Neutrophil (primary cell): Measurements from ENCODE around the gene VAV3.

ENCODE experiments used
- H3K27ac ChIP-seq: fragments of 200-600 bp; sonication (generic); 2 replicates; pipeline ENCODE4 v1.5.1; 2016; ENCODE audit warnings: mild to moderate bottlenecking, moderate library complexity
- H3K27me3 ChIP-seq: fragments of 200-600 bp; sonication (generic); 2 replicates; pipeline ENCODE4 v1.6.0; 2016; ENCODE audit warnings: mild to moderate bottlenecking
- H3K36me3 ChIP-seq: fragments of 200-600 bp; sonication (generic); 2 replicates; pipeline ENCODE4 v1.5.1; 2017
- H3K4me1 ChIP-seq, 2 experiments: fragments of 200-600 bp in 1 of 2; sonication (generic) in 1 of 2; 1 replicate in 1 of 2; 2 replicates in 1 of 2; pipeline versions ENCODE4 v1.5.1 to v1.6.1; 2013 to 2016; ENCODE audit warnings: low read depth in 1 of 2, low read length in 1 of 2, mild to moderate bottlenecking in 1 of 2, moderate library complexity in 1 of 2; ENCODE audit not compliant: control insufficient read depth in 1 of 2, insufficient read depth in 1 of 2
- H3K4me3 ChIP-seq, 2 experiments: fragments of 200-600 bp in 1 of 2; sonication (generic) in 1 of 2; 1 replicate in 1 of 2; 2 replicates in 1 of 2; pipeline ENCODE4 v1.5.1; 2013 to 2016; ENCODE audit warnings: low read depth in 1 of 2, low read length in 1 of 2, mild to moderate bottlenecking in 1 of 2, moderate library complexity in 1 of 2
- H3K9me3 ChIP-seq: fragments of 200-600 bp; sonication (generic); 2 replicates; pipeline ENCODE4 v1.5.1; 2016
- CTCF ChIP-seq: fragments of 200-600 bp; sonication (generic); IDR thresholded peaks from 2 replicates; pipeline ENCODE4 v1.5.1; 2016; ENCODE audit warnings: antibody characterized with exemption

The VAV3 gene

GRCh38 chr1:107683191-107683657, 281.8 kb downstream of the VAV3 start:
- no peaks in the 10 kb centered on the region for H3K4me1 ChIP-seq
- H3K9me3 ChIP-seq, result no peaks in the 10 kb centered on the region
- no peak overlapping the region for H3K27ac ChIP-seq
- no peak overlapping the region for H3K4me3 ChIP-seq
- no peak for TF ChIP-seq CTCF
- H3K27me3 ChIP-seq, result no peaks in the 10 kb centered on the region
- H3K36me3 ChIP-seq, result peaks cover 6% of the 10 kb centered on the region

GRCh38 chr1:107682467-107682866, 282.5 kb downstream of the VAV3 start:
- H3K4me1 ChIP-seq, result no peaks in the 10 kb centered on the region
- H3K4me3 ChIP-seq, result no peak overlapping the region

GRCh38 chr1:107681001-107681479, 283.9 kb downstream of the VAV3 start:
- H3K27me3 ChIP-seq, result no peaks in the 10 kb centered on the region
- H3K4me3 ChIP-seq, result no peak overlapping the region
- H3K9me3 ChIP-seq, result no peaks in the 10 kb centered on the region
- H3K36me3 ChIP-seq, result peaks cover 6% of the 10 kb centered on the region
- no peaks in the 10 kb centered on the region for H3K4me1 ChIP-seq
- no peak for TF ChIP-seq CTCF
- H3K27ac ChIP-seq, result no peak overlapping the region

More at GRCh38 chr1:107682467-107682866, 282.5 kb downstream of the VAV3 start:
- Histone ChIP-seq H3K9me3 (no peaks in the 10 kb centered on the region), H3K27me3 (no peaks in the 10 kb centered on the region), H3K27ac (no peak overlapping the region), H3K36me3 (peaks cover 6% of the 10 kb centered on the region)
- TF ChIP-seq CTCF, result no peak

GRCh38 chr1:107680579-107680985, 284.4 kb downstream of the VAV3 start:
- Histone ChIP-seq H3K36me3 (peaks cover 6% of the 10 kb centered on the region), H3K4me3 (no peak overlapping the region), H3K9me3 (no peaks in the 10 kb centered on the region), H3K4me1 (no peaks in the 10 kb centered on the region), H3K27ac (no peak overlapping the region), H3K27me3 (no peaks in the 10 kb centered on the region)
- no peak for TF ChIP-seq CTCF

- no peaks in the 10 kb centered on the region for H3K9me3 ChIP-seq
- peaks cover 10% of the 10 kb centered on the region for H3K36me3 ChIP-seq
- H3K4me1 ChIP-seq, result no peaks in the 10 kb centered on the region
- H3K27ac ChIP-seq, result no peak overlapping the region
- H3K4me3 ChIP-seq, result no peak overlapping the region
- no peak for TF ChIP-seq CTCF
- no peaks in the 10 kb centered on the region for H3K27me3 ChIP-seq
These were observed 285.5 kb downstream of the VAV3 start for GRCh38 chr1:107679411-107679953.
